ENCODE results near the gene SPAG9.

DNA sequence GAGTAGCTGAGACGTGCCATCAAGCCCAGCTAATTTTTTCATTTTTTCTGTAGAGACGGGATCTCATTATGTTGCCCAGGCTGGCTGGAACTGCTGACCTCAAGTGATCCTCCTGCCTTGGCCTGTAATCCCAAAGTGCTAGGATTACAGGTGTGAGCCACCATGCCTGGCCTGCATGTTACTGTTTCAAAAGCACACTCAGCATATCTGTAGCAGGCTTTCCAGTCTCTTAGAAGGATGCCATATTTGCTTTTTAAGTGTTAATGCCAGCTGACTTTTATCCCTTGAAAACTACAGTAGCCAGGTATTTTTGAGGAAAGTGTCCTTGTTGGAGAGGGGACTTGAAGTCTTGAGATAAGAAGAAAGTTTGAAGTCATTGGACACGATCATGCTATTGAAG lies 15.3 kb upstream of the SPAG9 start:
- TF ChIP-seq, protein P1, sequence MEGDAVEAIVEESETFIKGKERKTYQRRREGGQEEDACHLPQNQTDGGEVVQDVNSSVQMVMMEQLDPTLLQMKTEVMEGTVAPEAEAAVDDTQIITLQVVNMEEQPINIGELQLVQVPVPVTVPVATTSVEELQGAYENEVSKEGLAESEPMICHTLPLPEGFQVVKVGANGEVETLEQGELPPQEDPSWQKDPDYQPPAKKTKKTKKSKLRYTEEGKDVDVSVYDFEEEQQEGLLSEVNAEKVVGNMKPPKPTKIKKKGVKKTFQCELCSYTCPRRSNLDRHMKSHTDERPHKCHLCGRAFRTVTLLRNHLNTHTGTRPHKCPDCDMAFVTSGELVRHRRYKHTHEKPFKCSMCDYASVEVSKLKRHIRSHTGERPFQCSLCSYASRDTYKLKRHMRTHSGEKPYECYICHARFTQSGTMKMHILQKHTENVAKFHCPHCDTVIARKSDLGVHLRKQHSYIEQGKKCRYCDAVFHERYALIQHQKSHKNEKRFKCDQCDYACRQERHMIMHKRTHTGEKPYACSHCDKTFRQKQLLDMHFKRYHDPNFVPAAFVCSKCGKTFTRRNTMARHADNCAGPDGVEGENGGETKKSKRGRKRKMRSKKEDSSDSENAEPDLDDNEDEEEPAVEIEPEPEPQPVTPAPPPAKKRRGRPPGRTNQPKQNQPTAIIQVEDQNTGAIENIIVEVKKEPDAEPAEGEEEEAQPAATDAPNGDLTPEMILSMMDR (IDR thresholded peaks at IDR 0.05): no peak
- no peak for TF ChIP-seq ZFX (IDR thresholded peaks at IDR 0.05; ENCODE audit: borderline replicate concordance)
